NB4 (cell line): Measurements from ENCODE around the gene TMEM183A.

ENCODE experiments used
- CTCF ChIP-seq: IDR thresholded peaks from one replicate; pipeline ENCODE4 v1.5.1; 2012; ENCODE audit warnings: low read depth, low read length
- POLR2A ChIP-seq: IDR thresholded peaks from 2 replicates; pipeline ENCODE4 v1.6.1; 2011; ENCODE audit warnings: mild to moderate bottlenecking; ENCODE audit not compliant: insufficient read length; ENCODE audit errors: extremely low read depth
- TF ChIP-seq, protein P1 (sequence below): IDR thresholded peaks from 2 replicates; pipeline ENCODE4 v1.6.1; 2011; ENCODE audit warnings: low read depth, low read length

DNA sequence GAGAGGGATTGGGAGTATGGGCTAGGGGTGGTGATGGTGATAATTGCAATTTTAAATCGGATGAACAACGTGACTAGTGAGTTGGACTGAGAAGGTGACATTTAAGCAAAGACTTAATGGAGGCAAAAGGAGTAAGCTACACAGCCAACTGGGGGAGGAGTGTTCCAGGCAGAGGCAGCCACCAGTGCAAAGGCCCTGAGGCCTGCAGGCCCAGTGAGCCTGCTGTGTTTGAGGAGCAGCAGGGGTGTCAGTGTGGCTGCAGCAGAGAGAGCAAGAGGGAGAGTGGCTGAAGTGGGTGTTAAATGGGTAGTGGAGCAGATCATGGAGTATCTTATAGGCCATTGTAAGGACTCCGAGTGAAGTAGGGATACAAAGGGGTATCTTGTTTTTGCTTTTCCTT is 59.8 kb downstream of the TMEM183A start:
- TF ChIP-seq, protein P1, sequence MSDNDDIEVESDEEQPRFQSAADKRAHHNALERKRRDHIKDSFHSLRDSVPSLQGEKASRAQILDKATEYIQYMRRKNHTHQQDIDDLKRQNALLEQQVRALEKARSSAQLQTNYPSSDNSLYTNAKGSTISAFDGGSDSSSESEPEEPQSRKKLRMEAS = no peak
- TF ChIP-seq POLR2A (no peak), CTCF (no peak)
